Smooth muscle cell (in vitro differentiated cells): ENCODE data around the gene AVPR2. TPM values are rescaled to one million over a fixed set of nuclear protein-coding genes. Genes with fewer than 3 reads are reported as not detected.

Source experiments
- DNase-seq: peaks from one replicate; lab custom pipeline; 2025; ENCODE audit not compliant: unreplicated experiment; lab: John Stamatoyannopoulos, UW
- H2AFZ ChIP-seq: fragments of 200-600 bp; sonication (generic); 2 replicates; pipeline ENCODE4 v1.6.0; 2016; ENCODE audit warnings: antibody characterized with exemption, low read depth, mild to moderate bottlenecking
- H3F3A ChIP-seq: fragments of 200-600 bp; sonication (generic); 2 replicates; pipeline ENCODE4 v1.6.0; 2017; ENCODE audit warnings: antibody characterized with exemption, low read depth
- H3K27ac ChIP-seq: fragments of 200-600 bp; sonication (generic); 2 replicates; pipeline ENCODE4 v1.5.1; 2016; ENCODE audit warnings: low read depth, mild to moderate bottlenecking
- H3K27me3 ChIP-seq: fragments of 200-600 bp; sonication (generic); 2 replicates; pipeline ENCODE4 v1.6.1; 2016; ENCODE audit warnings: low read depth, mild to moderate bottlenecking
- H3K36me3 ChIP-seq: fragments of 200-600 bp; sonication (generic); 2 replicates; pipeline ENCODE4 v1.5.1; 2016; ENCODE audit warnings: low read depth
- H3K4me1 ChIP-seq: fragments of 200-600 bp; sonication (generic); 2 replicates; pipeline ENCODE4 v1.5.1; 2016; ENCODE audit warnings: low read depth
- H3K4me2 ChIP-seq: fragments of 200-600 bp; sonication (generic); 2 replicates; pipeline ENCODE4 v1.6.0; 2016; ENCODE audit warnings: mild to moderate bottlenecking
- H3K4me3 ChIP-seq: fragments of 200-600 bp; sonication (generic); 2 replicates; pipeline ENCODE4 v1.5.1; 2016; ENCODE audit warnings: mild to moderate bottlenecking
- H3K79me2 ChIP-seq: fragments of 200-600 bp; sonication (generic); 2 replicates; pipeline ENCODE4 v1.6.0; 2016; ENCODE audit warnings: low read depth, mild to moderate bottlenecking
- H3K9ac ChIP-seq: fragments of 200-600 bp; sonication (generic); 2 replicates; pipeline ENCODE4 v1.6.0; 2016; ENCODE audit warnings: low read depth
- H3K9me3 ChIP-seq: fragments of 200-600 bp; sonication (generic); replicated peaks from 2 replicates; pipeline ENCODE4 v1.5.1; 2016; ENCODE audit warnings: low read depth
- H4K20me1 ChIP-seq: fragments of 200-600 bp; sonication (generic); 2 replicates; pipeline ENCODE4 v1.6.0; 2016; ENCODE audit warnings: low read depth
- CTCF ChIP-seq: fragments of 200-600 bp; sonication (generic); IDR thresholded peaks from 2 replicates; pipeline ENCODE4 v1.5.1; 2017; ENCODE audit warnings: borderline replicate concordance, mild to moderate bottlenecking, antibody characterized with exemption; ENCODE audit not compliant: insufficient read depth, poor library complexity, severe bottlenecking
- WGBS: methylation state at CpG from one replicate; pipeline ENCODE4 v1.1.7; 2016; ENCODE audit warnings: low lambda C conversion rate; 5-methylcytosine and 5-hydroxymethylcytosine counted together
- polyA plus RNA-seq: library from polyadenylated mRNA; unstranded; fragments of >200 nt; fragmentation: Nextera tagmentation; extraction: Ambion mirVana; gene quantifications from 2 replicates; pipeline ENCODE4 v1.2.1, GENCODE V29; 2016
- total RNA-seq: library from RNA; depleted of rRNA; stranded (reverse); fragments of >200 nt; gene quantifications from 2 replicates; pipeline ENCODE4 v1.2.3, GENCODE V29; 2014

Gene AVPR2
- total and polyA plus RNA-seq, 2 experiments from 2014 or later, result not detected

GRCh38 chrX:153955228-153955732, 50.8 kb downstream of the AVPR2 start:
- Histone ChIP-seq H3K27me3 (no peaks in the 10 kb centered on the region), H3F3A (no peaks in the 10 kb centered on the region), H3K79me2 (no peaks in the 10 kb centered on the region), H3K4me1 (no peaks in the 10 kb centered on the region), H3K4me3 (no peak overlapping the region), H3K9ac (no peak overlapping the region), H4K20me1 (peaks cover 5% of the 10 kb centered on the region), H3K36me3 (no peaks in the 10 kb centered on the region), H2AFZ (no peak overlapping the region), H3K4me2 (no peak overlapping the region), H3K9me3 (no peaks in the 10 kb centered on the region), H3K27ac (no peak overlapping the region)
- no peak for TF ChIP-seq CTCF
- no peak for DNase-seq
- 88% methylated on average over 12 of the region's 12 CpGs for WGBS

- Histone ChIP-seq H3K4me1 (no peaks in the 10 kb centered on the region), H3K9me3 (no peaks in the 10 kb centered on the region), H3K79me2 (no peaks in the 10 kb centered on the region), H2AFZ (no peak overlapping the region), H3K4me2 (no peak overlapping the region), H4K20me1 (peaks cover 5% of the 10 kb centered on the region), H3K9ac (no peak overlapping the region), H3K4me3 (no peak overlapping the region), H3K36me3 (no peaks in the 10 kb centered on the region), H3F3A (no peaks in the 10 kb centered on the region), H3K27me3 (no peaks in the 10 kb centered on the region), H3K27ac (no peak overlapping the region)
- WGBS, result 87% methylated on average over 32 of the region's 35 CpGs
- DNase-seq, result no peak
- no peak for TF ChIP-seq CTCF
Observed at GRCh38 chrX:153956044-153956907, 51.8 kb downstream of the AVPR2 start.

Other genes with a start within 250 kb of the AVPR2 start
- gene PNCK, start 230.9 kb upstream of the AVPR2 start, total RNA-seq, result 4.0 and 6.4 TPM in 2 replicates
- gene PNCK, start 230.9 kb upstream of the AVPR2 start, polyA plus RNA-seq, result 2.8 and 9.2 TPM in 2 replicates
- gene SLC6A8, start 216.7 kb upstream of the AVPR2 start, total RNA-seq, result 42.6 and 45.2 TPM in 2 replicates
- 98.1 and 128 TPM in 2 replicates for gene SLC6A8, start 216.7 kb upstream of the AVPR2 start, polyA plus RNA-seq
- 128 and 139 TPM in 2 replicates for gene BCAP31, start 180.3 kb upstream of the AVPR2 start, total RNA-seq
- gene BCAP31, start 180.3 kb upstream of the AVPR2 start, polyA plus RNA-seq, result 207 and 260 TPM in 2 replicates
- gene ABCD1, start 179.8 kb upstream of the AVPR2 start, total RNA-seq, result 6.2 and 7.1 TPM in 2 replicates
- gene ABCD1, start 179.8 kb upstream of the AVPR2 start, polyA plus RNA-seq, result 9.4 and 10.9 TPM in 2 replicates
- gene PLXNB3, start 140.4 kb upstream of the AVPR2 start, total RNA-seq, result 0.58 and 0.67 TPM in 2 replicates
- gene PLXNB3, start 140.4 kb upstream of the AVPR2 start, polyA plus RNA-seq, result 3.9 and 7.8 TPM in 2 replicates
- not detected in 2 replicates for gene SRPK3, start 123.6 kb upstream of the AVPR2 start, total RNA-seq
- 0.05 and 1.5 TPM in 2 replicates for gene SRPK3, start 123.6 kb upstream of the AVPR2 start, polyA plus RNA-seq
- 63.3 and 86.0 TPM in 2 replicates for gene IDH3G, start 110.3 kb upstream of the AVPR2 start, total RNA-seq
- gene IDH3G, start 110.3 kb upstream of the AVPR2 start, polyA plus RNA-seq, result 88.9 and 89.7 TPM in 2 replicates
- gene SSR4, start 110.0 kb upstream of the AVPR2 start, total RNA-seq, result 397 and 443 TPM in 2 replicates
- 663 and 677 TPM in 2 replicates for gene SSR4, start 110.0 kb upstream of the AVPR2 start, polyA plus RNA-seq
- 2.3 and 3.1 TPM in 2 replicates for gene PDZD4, start 74.1 kb upstream of the AVPR2 start, total RNA-seq
- gene PDZD4, start 74.1 kb upstream of the AVPR2 start, polyA plus RNA-seq, result 2.3 and 2.9 TPM in 2 replicates
- 27.2 and 38.6 TPM in 2 replicates for gene L1CAM, start 18.5 kb upstream of the AVPR2 start, total RNA-seq
- gene L1CAM, start 18.5 kb upstream of the AVPR2 start, polyA plus RNA-seq, result 61.1 and 68.7 TPM in 2 replicates
- 7.6 and 10.9 TPM in 2 replicates for gene ARHGAP4, start 21.6 kb downstream of the AVPR2 start, total RNA-seq
- 11.5 and 15.5 TPM in 2 replicates for gene ARHGAP4, start 21.6 kb downstream of the AVPR2 start, polyA plus RNA-seq
- gene NAA10, start 30.4 kb downstream of the AVPR2 start, total RNA-seq, result 80.1 and 81.2 TPM in 2 replicates
- gene NAA10, start 30.4 kb downstream of the AVPR2 start, polyA plus RNA-seq, result 124 and 149 TPM in 2 replicates
- not detected in 2 replicates for gene RENBP, start 40.0 kb downstream of the AVPR2 start, total RNA-seq
- 0.11 and 0.43 TPM in 2 replicates for gene RENBP, start 40.0 kb downstream of the AVPR2 start, polyA plus RNA-seq
- gene HCFC1, start 67.1 kb downstream of the AVPR2 start, total RNA-seq, result 23.3 and 23.7 TPM in 2 replicates
- 22.8 and 28.0 TPM in 2 replicates for gene HCFC1, start 67.1 kb downstream of the AVPR2 start, polyA plus RNA-seq
- 5.0 and 6.2 TPM in 2 replicates for gene TMEM187, start 68.1 kb downstream of the AVPR2 start, total RNA-seq
- gene TMEM187, start 68.1 kb downstream of the AVPR2 start, polyA plus RNA-seq, result 9.8 and 11.2 TPM in 2 replicates
- gene IRAK1, start 115.2 kb downstream of the AVPR2 start, total RNA-seq, result 21.5 and 29.4 TPM in 2 replicates
- gene IRAK1, start 115.2 kb downstream of the AVPR2 start, polyA plus RNA-seq, result 63.4 and 84.2 TPM in 2 replicates
- gene MECP2, start 193.0 kb downstream of the AVPR2 start, total RNA-seq, result 13.1 and 17.9 TPM in 2 replicates
- 11.9 and 15.0 TPM in 2 replicates for gene MECP2, start 193.0 kb downstream of the AVPR2 start, polyA plus RNA-seq
- gene OPN1LW, start 239.6 kb downstream of the AVPR2 start, total RNA-seq, result not detected in 2 replicates
- not detected in 2 replicates for gene OPN1LW, start 239.6 kb downstream of the AVPR2 start, polyA plus RNA-seq